ENCODE measurements around the gene LSM3.

The LSM3 gene

GRCh38 chr3:14147617-14148016 is 31.0 kb upstream of the LSM3 start:
- Histone ChIP-seq H3K4me3 (replicated peaks; ENCODE audit: low read depth, low read length) (no peak overlapping the region), H3K36me3 (ENCODE audit: control insufficient read depth, insufficient read depth, low read length) (peaks cover 46% of the 10 kb centered on the region), H3K27me3 (replicated peaks; ENCODE audit: control insufficient read depth, insufficient read depth, low read length) (no peaks in the 10 kb centered on the region)
- no peak for TF ChIP-seq CTCF (IDR thresholded peaks at IDR 0.05; ENCODE audit: insufficient read depth, low read length, poor library complexity, severe bottlenecking)
- no peak for DNase-seq (ENCODE audit: extremely low read depth, insufficient read length)

GRCh38 chr3:14148041-14148985 is 30.3 kb upstream of the LSM3 start:
- Histone ChIP-seq H3K27me3 (replicated peaks; ENCODE audit: control insufficient read depth, insufficient read depth, low read length) (no peaks in the 10 kb centered on the region), H3K4me3 (replicated peaks; ENCODE audit: low read depth, low read length) (no peak overlapping the region), H3K36me3 (ENCODE audit: control insufficient read depth, insufficient read depth, low read length) (peaks cover 52% of the 10 kb centered on the region)
- no peak for TF ChIP-seq CTCF (IDR thresholded peaks at IDR 0.05; ENCODE audit: insufficient read depth, low read length, poor library complexity, severe bottlenecking)
- DNase-seq (ENCODE audit: extremely low read depth, insufficient read length): no peak

- no peak for DNase-seq (ENCODE audit: extremely low read depth, insufficient read length)
- no peak for TF ChIP-seq CTCF (IDR thresholded peaks at IDR 0.05; ENCODE audit: insufficient read depth, low read length, poor library complexity, severe bottlenecking)
- no peak overlapping the region for H3K4me3 ChIP-seq (replicated peaks; ENCODE audit: low read depth, low read length)
- H3K36me3 ChIP-seq (ENCODE audit: control insufficient read depth, insufficient read depth, low read length): peaks cover 55% of the 10 kb centered on the region
- H3K27me3 ChIP-seq (replicated peaks; ENCODE audit: control insufficient read depth, insufficient read depth, low read length): no peaks in the 10 kb centered on the region
These were observed 28.5 kb upstream of the LSM3 start for GRCh38 chr3:14150078-14150477.

- DNase-seq (ENCODE audit: extremely low read depth, insufficient read length): no peak
- Histone ChIP-seq H3K4me3 (replicated peaks; ENCODE audit: low read depth, low read length) (no peak overlapping the region), H3K36me3 (ENCODE audit: control insufficient read depth, insufficient read depth, low read length) (peaks cover 52% of the 10 kb centered on the region), H3K27me3 (replicated peaks; ENCODE audit: control insufficient read depth, insufficient read depth, low read length) (no peaks in the 10 kb centered on the region)
- TF ChIP-seq CTCF (IDR thresholded peaks at IDR 0.05; ENCODE audit: insufficient read depth, low read length, poor library complexity, severe bottlenecking): no peak
These were observed 28.0 kb upstream of the LSM3 start for GRCh38 chr3:14150491-14151230.

GRCh38 chr3:14151471-14152083 is 27.0 kb upstream of the LSM3 start:
- no peak for DNase-seq (ENCODE audit: extremely low read depth, insufficient read length)
- TF ChIP-seq CTCF (IDR thresholded peaks at IDR 0.05; ENCODE audit: insufficient read depth, low read length, poor library complexity, severe bottlenecking): no peak
- no peak overlapping the region for H3K4me3 ChIP-seq (replicated peaks; ENCODE audit: low read depth, low read length)
- H3K36me3 ChIP-seq (ENCODE audit: control insufficient read depth, insufficient read depth, low read length): peaks cover 47% of the 10 kb centered on the region
- H3K27me3 ChIP-seq (replicated peaks; ENCODE audit: control insufficient read depth, insufficient read depth, low read length): no peaks in the 10 kb centered on the region
